ENCODE data around the gene GEMIN4. TPM values are rescaled to one million over a fixed set of nuclear protein-coding genes. Genes with fewer than 3 reads are reported as not detected.

Gene GEMIN4
- polyA plus RNA-seq, 1 donor (not counting 4 experiments of a cell fraction or from before 2014, with no cell fraction given) = 29.5 TPM

- no peaks in the 10 kb centered on the region for H3K9me1 ChIP-seq (ENCODE audit: control insufficient read depth, extremely low read depth, insufficient read depth, low read length)
- H3K9me3 ChIP-seq (ENCODE audit: control insufficient read depth, low read depth, low read length) = no peaks in the 10 kb centered on the region
- H3K4me3 ChIP-seq (ENCODE audit: control insufficient read depth in 2 of 3, extremely low read depth in 1 of 3, insufficient read depth in 2 of 3, low read depth in 1 of 3, low read length in 3 of 3) = no peak overlapping the region
- no peak overlapping the region for H3K27ac ChIP-seq (ENCODE audit: control insufficient read depth, insufficient read depth, low read length)
- no peaks in the 10 kb centered on the region for H3K79me2 ChIP-seq (ENCODE audit: control insufficient read depth, insufficient read depth, low read length)
- no peak overlapping the region for H3K9ac ChIP-seq (ENCODE audit: control insufficient read depth, extremely low read depth, insufficient read depth, low read length)
- H4K20me1 ChIP-seq (ENCODE audit: control insufficient read depth, extremely low read depth, insufficient read depth, low read length) = no peaks in the 10 kb centered on the region
- dilution Hi-C loops (cut with MboI; ENCODE audit: extremely low pct_ligation_motif_present, low sequenced_read_pairs) = no loop called here
- no peak overlapping the region for H3K4me2 ChIP-seq (ENCODE audit: control insufficient read depth, extremely low read depth, insufficient read depth, low read depth, low read length)
- H3K27me3 ChIP-seq (ENCODE audit: control insufficient read depth, extremely low read depth, insufficient read depth, low read length) = no peaks in the 10 kb centered on the region
- FAIRE-seq = no peak
- H3K4me1 ChIP-seq (ENCODE audit: control insufficient read depth, extremely low read depth, insufficient read depth, low read length) = no peaks in the 10 kb centered on the region
- TF ChIP-seq EZH2 (IDR thresholded peaks at IDR 0.05; ENCODE audit: low read length) = no peak
- no peak for TF ChIP-seq CTCF (optimal IDR thresholded peaks at IDR 0.05 in 1 of 3, IDR thresholded peaks at IDR 0.05 in 1 of 3, conservative IDR thresholded peaks at IDR 0.05 in 1 of 3; ENCODE audit: extremely low read depth in 1 of 3, insufficient read depth in 2 of 3, low read length in 3 of 3)
- peaks cover 33 to 39% of the 10 kb centered on the region in 2 experiments for H3K36me3 ChIP-seq (ENCODE audit: control insufficient read depth in 2 of 2, extremely low read depth in 1 of 2, insufficient read depth in 2 of 2, low read length in 2 of 2)
- no peak for DNase-seq (ENCODE audit: low read depth, low spot score)
- H2AFZ ChIP-seq (ENCODE audit: control insufficient read depth, low read length) = no peak overlapping the region
Observed at GRCh38 chr17:800446-801242, 48.6 kb upstream of the GEMIN4 start.

- Histone ChIP-seq H2AFZ (ENCODE audit: control insufficient read depth, low read length) (no peak overlapping the region), H3K4me1 (ENCODE audit: control insufficient read depth, extremely low read depth, insufficient read depth, low read length) (peaks cover 6% of the 10 kb centered on the region), H3K9me1 (ENCODE audit: control insufficient read depth, extremely low read depth, insufficient read depth, low read length) (no peaks in the 10 kb centered on the region), H3K4me2 (ENCODE audit: control insufficient read depth, extremely low read depth, insufficient read depth, low read depth, low read length) (no peak overlapping the region), H3K9me3 (ENCODE audit: control insufficient read depth, low read depth, low read length) (no peaks in the 10 kb centered on the region), H3K79me2 (ENCODE audit: control insufficient read depth, insufficient read depth, low read length) (no peaks in the 10 kb centered on the region), H3K36me3 (ENCODE audit: control insufficient read depth in 2 of 2, extremely low read depth in 1 of 2, insufficient read depth in 2 of 2, low read length in 2 of 2) (peaks cover 30 to 35% of the 10 kb centered on the region in 2 experiments), H3K27me3 (ENCODE audit: control insufficient read depth, extremely low read depth, insufficient read depth, low read length) (no peaks in the 10 kb centered on the region), H3K27ac (ENCODE audit: control insufficient read depth, insufficient read depth, low read length) (no peak overlapping the region), H4K20me1 (ENCODE audit: control insufficient read depth, extremely low read depth, insufficient read depth, low read length) (no peaks in the 10 kb centered on the region), H3K4me3 (ENCODE audit: control insufficient read depth in 2 of 3, extremely low read depth in 1 of 3, insufficient read depth in 2 of 3, low read depth in 1 of 3, low read length in 3 of 3) (no peak overlapping the region), H3K9ac (ENCODE audit: control insufficient read depth, extremely low read depth, insufficient read depth, low read length) (no peak overlapping the region)
- dilution Hi-C loops (cut with MboI; ENCODE audit: extremely low pct_ligation_motif_present, low sequenced_read_pairs) = loop anchor here (25.0 kb wide), 1 partner anchor 188 kb away; the partner anchor contains the start of genes NXN and TIMM22
- FAIRE-seq = no peak
- no peak for DNase-seq (ENCODE audit: low read depth, low spot score)
- TF ChIP-seq EZH2 (IDR thresholded peaks at IDR 0.05; ENCODE audit: low read length) = no peak
- no peak for TF ChIP-seq CTCF (optimal IDR thresholded peaks at IDR 0.05 in 1 of 3, IDR thresholded peaks at IDR 0.05 in 1 of 3, conservative IDR thresholded peaks at IDR 0.05 in 1 of 3; ENCODE audit: extremely low read depth in 1 of 3, insufficient read depth in 2 of 3, low read length in 3 of 3)
Observed at GRCh38 chr17:799261-799660, 47.2 kb upstream of the GEMIN4 start.

All from keratinocyte (primary cell).